T-helper 22 cell (primary cell): ENCODE results near the gene NAP1L5.

Experiments used
- DNase-seq: peaks from one replicate; pipeline ENCODE4 v3.0.0-alpha.2; 2020; ENCODE audit warnings: low read depth

NAP1L5 gene

DNA sequence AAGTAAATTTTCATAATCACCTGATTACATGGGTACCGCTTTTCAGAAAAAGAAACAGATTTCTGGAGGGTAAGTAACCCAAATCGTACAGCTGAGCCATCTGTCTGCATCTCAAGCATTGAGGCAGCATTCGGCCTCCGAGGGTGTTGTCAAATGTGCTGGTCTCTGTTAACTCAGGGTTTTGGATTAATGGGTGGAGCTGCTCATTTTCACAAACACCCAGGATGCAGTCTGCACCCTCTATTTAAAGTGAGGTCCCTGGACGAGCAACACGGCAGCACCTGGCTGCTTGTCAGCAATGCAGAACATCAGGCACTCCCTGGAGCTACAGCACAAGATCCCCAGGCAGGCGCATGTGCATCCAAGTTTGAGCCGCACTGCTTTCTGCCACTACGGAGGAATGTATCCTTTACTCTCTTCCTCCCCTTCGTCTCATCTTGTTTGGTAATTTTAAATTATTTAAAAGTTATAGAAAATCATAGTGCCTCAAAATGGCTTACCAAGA lies 24.7 kb upstream of the NAP1L5 start:
- DNase-seq, result no peak

DNA sequence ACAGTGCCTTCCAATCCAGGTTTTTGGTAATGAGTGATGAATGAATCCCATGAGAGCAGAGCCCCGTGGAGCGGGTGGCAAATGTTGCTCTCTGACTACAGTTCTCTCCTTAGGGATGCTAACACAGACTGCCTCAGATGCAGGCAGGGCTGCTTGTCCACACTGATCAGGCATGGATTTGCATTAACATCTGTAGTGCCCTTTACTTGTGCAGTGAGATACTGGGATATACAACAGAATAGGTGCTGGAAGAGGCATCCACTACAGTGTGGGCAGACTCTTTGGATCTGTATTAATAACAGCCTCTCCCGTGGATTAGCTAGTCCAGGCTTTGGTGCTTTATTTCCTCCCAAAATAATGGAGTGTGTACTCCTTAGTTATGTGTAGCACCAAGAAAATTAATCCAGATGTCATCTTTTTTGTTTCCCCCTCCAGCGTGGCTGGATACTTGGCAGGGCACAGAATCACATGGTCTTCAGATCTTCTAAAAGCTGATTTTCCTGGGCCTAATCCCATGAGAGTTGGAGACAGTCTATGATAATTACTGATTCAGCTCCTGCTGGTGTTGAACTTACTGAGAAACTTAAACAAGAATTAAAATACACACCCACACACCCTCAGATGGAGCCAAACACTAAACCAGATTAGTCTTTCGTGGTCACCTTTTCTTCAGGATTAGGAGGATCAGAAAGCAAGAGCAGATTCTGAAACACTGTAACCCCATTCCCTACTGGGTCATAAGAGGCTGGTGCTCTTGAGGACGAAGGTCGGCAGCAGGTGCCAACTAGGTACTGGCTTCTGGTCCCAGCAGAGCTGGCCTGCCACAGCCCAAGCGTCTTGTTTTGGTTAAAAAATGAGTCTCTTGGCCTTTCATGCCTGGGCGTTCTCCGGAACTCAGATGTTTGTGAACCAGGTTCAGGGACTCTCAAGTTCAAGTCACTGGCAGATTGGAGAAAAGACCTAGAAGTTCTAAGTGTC lies 23.1 kb upstream of the NAP1L5 start:
- no peak for DNase-seq

DNA sequence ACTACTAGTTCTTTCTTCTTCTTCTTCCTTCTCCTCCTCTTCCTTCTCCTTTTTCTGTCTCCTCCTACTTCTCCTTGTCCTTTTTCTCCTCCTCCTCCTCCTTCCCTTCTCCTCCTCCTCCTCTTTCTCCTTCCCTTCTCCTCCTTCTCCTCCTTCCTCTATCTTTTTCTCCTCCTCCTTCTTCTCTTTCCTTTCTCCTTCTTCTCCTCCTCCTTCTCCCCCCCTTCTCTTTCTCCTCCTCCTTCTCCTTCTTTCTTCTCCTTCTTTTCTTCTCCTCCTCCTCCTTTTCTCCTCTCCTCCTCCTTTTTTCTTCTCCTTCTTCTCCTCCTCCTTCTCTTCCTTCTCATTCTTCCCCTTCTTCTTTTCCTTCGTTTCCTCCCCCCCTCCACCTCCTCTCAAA lies 21.8 kb upstream of the NAP1L5 start:
- DNase-seq, result no peak

DNA sequence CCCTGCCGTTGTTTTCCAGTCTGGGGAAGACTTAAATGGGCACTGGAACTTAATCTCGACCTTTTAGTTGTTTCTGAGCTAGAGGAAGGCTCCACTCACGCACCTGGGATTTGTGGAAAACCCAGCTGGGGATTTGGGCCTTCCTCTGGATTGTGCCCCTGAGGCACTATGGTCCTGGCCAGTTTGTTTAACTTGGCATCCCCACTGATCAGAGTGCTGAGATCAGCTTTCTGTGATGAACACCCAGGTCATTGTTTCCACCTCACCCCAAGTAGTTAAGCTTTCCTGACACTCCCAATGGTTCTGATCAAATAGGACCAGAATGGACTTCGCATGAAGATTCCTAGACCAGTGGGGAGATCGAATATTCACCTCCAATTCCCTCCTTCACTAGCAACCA lies 20.5 kb upstream of the NAP1L5 start:
- no peak for DNase-seq

DNA sequence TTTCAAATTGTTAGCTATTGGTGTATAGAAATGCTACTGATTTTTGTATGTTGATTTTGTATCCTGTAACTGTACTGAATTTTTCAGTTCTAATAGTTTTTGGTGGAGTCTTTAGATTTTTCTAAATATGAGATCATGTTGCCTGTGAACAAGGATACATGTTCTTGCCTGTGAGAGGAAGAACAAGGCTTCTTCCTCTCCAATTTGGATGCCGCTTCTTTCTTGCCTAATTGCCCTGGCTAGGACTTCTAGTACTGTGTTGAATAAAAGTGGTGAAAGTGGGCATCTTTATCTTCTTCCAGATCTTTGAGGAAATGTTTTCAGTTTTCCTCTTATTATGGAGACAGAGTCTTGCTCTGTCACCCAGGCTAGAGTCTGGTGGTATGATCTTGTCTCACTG lies 16.2 kb upstream of the NAP1L5 start:
- DNase-seq, result no peak

DNA sequence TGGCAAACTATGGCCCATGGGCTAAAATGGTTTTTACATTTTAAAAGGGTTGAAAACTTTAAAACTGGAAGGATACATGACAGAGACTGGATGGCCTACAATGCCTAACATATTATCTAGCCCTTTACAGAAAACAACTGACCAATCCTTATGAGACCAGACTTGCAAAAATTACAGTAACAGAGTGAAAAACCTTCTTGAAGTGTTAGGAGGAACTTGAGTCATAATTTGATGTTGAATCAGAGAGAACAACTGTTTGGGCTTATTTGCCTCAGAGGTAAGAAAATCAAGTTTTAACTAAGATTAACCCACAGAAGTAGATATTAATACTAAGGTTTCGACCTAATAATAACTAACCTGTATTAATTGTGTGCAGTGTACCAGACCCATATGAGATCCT lies 12.4 kb upstream of the NAP1L5 start:
- DNase-seq, result no peak

DNA sequence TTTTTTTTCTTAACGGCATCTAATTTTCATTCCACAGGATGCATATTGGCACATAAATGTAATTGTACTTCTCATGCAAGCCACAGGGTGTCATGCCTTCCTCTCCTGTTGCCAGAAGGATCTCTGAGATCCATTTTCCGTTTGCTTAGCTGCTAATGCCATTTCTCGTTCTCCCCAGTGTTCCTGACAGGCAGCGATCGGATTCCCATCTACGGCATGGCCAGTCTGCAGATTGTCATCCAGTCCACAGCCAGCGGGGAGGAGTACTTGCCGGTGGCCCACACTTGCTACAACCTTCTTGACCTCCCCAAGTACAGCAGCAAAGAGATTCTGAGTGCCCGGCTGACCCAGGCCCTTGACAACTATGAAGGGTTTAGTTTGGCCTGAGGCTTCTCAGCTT lies 8.9 kb upstream of the NAP1L5 start:
- no peak for DNase-seq

DNA sequence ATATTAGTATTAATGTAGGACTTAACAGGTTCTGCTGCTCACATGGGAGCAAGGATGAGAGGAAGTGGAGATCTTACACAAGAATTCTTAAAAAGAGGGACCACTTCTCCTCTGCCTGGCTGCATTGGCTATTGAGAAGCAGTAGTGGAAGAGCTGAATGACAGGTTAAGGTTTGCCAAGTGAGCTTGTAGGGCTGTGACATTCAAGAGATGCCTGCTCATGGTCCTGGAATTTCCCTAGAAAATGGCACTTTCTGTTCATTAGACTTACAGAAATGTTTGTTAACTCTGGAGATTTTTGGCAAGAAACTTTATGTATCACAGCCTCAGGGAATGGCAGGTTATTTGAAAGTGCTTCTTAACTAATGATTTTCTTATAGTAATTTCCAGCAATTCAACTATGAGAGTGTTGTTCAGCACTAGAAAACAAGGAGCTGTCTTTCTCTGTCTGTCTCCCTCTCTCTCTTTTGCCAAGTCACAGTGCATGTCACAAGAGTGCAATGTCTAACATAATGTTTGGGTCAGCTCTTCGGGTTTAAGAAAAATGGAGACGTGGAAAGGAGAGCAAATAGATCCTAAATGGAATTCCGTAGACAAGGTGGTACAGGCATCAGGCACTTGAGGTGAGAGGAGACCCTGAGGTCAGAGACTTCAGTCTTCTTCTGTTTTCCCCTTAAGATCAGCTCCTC lies 8.3 kb upstream of the NAP1L5 start:
- no peak for DNase-seq

DNA sequence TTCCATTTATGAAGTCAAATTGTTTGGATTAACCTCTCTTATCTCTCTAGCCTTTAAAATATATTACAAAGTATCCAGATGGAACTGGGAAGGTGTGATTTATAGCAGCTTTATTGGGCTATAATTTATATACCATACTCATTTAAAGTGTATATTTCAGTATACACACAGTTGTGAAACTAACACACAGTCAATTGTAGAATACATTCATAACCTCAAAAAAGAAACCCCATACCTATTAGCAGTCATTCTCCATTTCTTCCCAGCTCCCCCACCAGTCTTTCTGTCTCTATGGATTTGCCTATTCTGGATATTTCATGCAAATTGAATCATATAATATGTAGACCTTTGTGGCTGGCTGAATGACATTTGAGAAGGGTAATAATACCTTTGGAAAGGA lies 7.6 kb upstream of the NAP1L5 start:
- DNase-seq, result no peak

DNA sequence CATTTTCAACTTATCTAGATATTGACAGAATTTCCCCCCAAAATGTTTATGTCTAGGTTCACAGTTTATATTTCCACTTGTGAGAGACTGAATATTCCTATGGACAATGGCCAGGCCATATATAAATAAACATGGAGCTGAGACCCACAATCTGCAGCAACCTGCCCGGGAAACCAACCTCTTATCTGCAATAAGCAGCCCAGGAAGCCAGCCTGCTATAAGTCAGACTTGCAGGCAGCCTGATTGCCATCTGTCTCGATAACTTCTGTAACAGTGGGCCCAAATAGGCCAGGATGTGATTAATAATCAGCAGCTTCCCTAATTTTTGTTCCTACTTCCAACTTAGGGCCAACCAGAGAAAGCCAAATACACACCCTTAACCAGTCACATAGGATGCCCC lies 5.2 kb upstream of the NAP1L5 start:
- no peak for DNase-seq

DNA sequence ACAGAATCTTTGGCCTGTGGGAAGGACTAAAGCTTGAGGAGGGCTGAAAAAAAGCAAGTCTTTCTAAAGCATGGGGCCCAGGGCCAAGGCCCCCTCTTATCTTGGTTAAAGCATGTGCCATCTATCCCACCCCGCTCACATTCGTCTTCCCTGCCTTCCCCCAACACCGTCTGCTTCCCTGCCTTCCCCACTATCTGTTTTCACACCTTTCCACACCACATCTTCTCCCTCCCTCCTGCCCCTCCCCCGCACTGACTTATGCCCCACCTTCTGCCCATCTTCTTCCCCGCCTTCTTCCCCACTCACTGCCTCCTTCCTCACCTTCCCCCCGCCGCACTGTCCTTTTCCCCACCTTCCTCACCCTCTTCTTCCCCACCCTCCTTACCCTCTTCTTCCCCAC lies 890 bp upstream of the NAP1L5 start:
- DNase-seq, result no peak

DNA sequence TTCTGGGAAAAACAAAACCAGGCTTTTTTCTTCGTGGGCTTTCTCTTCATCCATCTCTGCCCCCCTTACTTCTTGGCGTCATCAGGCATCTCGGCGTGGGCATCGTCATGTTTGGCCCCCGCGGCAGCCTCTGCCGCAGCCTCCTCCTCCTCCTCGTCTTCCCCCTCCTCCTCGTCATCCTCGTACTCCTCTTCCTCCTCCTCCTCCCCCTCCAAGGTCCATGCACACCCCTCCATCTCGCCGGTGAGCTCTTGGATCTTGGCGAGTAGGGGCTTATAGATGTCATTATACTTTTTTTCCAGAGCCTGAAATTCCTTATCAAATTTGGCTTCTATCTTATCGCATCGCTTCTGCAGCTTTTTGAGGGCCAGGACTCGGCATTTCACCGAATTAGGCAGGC lies 488 bp downstream of the NAP1L5 start:
- no peak for DNase-seq

DNA sequence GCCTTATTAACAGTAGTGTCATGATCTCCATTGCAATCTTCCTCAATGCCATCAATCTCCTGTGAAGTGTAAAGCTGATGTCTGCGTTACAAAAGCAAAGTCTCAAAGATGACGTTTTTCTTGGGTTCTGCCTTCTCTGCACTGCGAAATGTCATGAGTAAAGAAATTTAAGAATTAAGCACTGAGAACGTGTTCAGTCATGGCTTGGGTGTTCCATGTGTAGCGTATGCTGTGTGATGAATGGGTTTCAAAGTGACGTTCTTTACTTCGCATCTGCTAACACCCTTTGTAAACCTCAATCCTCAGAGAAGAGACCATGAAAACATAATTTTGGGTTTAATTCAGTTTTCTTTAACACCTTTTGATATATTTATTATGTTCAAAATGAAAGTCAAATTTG lies 999 bp downstream of the NAP1L5 start:
- DNase-seq, result no peak

DNA sequence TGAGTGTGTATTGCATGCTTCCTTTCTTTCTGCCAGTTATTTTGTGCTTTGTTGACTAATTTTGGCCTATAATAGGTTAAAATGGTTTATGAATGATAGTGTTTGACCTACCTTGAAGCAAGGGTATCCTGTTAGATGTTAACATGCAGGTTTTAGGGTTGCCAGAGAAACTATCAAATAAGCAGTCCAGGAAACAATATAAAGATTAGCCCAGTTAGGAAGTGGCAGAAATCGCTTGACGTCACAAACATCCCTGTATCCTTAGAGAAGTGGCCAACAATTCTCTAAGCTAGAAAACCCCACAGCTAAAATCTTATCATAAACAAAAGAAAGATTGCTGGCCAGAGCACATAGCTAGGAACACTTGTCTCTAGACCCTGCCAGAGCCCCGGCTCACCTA lies 3.8 kb downstream of the NAP1L5 start:
- DNase-seq, result no peak

DNA sequence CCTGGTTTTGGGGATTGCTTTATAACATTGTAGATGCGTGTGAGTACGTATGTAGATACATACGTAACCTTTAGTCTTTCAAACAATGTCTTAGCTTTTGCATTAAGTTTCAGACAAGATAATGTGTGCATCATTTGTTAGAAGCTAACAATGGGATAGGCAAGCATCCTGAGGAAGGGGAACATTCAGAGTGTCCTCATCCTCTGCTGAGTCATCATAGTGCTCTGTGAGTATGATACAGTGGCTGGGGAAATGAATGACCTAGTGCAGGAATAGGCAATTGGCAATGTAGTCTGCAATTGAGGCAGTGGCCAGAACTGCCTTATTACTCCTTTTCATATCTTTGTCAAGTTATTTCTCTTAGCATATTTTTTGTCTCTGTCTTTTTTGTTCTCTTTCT lies 7.3 kb downstream of the NAP1L5 start:
- no peak for DNase-seq

DNA sequence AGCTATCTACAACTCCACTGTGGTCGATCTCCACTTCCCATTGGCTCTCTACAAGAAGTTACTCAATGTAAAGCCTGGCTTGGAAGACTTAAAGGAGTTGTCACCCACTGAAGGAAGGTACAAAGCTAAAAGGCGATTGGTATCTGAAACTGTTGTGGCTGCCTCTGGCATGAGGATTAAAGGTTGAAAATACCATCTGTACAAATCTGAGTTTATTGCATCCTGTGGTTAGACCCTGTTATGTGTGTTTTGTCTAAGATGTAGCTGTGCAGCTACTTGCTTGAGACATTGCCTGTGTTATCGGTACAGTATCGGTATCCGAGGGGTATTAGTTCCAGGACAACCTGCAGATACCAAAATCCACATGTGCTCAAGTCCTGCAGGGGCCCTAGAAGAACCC lies 16.4 kb downstream of the NAP1L5 start:
- no peak for DNase-seq

DNA sequence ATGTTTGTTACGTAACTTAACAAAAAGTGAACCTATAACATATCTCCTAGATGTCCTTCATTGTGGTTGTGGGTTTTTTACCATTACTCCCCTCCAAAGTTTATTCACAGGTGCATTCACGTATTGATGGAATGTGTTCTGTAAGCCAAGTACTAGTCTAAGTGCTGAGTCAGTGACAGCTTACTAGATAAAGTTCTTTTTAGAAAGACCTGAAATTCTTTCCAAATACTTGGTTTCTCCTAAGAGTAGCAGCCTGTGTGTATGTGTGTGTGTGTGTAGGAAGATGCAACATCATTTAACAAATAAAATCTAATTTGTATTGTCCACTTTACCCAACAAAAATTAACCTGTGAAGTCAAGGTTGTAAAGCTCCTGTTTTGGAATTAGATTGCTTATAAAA lies 22.1 kb downstream of the NAP1L5 start:
- no peak for DNase-seq

DNA sequence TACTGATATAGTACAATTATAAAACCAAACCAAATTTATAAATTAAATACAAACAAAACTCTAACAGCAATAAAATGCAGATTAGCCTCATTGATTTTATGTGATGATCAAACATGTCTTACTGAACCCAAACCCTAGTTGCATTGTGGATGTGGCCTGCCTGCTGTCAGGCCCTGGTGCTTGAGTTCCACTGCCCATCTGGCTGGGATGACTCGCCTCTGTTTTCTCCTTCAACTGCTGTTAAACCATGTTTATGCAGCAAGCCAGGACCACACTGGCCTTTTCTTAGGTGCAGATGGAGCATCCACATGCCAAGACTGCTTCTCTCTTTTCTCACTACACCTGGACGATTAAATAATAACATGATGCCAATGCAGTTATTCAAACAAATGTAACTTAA lies 22.6 kb downstream of the NAP1L5 start:
- DNase-seq, result no peak

DNA sequence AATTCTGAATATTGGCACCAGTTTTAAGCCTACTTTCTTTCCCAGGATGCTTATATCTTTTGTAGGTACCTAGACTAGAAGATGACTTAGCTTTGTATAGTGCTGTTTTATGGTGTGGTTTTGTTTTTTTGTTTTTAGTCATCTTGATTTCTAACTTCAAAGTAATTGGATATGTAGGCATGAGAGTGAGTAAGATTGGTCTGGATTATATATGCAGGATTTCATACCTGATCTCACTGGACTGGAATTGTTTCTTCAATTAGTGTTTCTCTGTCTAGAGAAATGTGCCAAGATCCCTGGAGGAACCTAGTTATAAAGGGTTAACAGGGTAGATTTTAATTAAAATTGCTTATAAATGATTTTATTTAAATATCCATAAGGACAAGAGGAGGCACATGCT lies 23.1 kb downstream of the NAP1L5 start:
- no peak for DNase-seq

DNA sequence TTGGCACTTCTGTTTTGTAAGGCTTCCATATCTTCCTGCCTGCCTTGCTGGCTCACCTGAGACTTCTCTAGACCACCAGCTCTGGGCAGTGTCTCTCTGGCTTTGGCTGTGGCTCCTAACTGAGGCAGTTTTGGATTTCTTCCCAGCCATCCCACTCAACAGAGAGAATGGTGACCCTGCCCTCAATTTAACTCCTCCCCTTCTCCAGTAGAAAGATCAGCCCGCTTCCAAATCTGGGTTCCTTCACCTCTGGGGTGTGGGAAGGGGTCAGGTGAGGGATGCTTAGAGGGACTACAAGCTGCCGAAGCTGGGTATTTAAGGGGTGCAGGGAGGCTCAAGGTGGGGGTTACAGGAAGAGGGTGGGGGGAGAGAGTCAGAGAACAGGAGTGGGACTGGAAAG lies 23.7 kb downstream of the NAP1L5 start:
- no peak for DNase-seq

DNA sequence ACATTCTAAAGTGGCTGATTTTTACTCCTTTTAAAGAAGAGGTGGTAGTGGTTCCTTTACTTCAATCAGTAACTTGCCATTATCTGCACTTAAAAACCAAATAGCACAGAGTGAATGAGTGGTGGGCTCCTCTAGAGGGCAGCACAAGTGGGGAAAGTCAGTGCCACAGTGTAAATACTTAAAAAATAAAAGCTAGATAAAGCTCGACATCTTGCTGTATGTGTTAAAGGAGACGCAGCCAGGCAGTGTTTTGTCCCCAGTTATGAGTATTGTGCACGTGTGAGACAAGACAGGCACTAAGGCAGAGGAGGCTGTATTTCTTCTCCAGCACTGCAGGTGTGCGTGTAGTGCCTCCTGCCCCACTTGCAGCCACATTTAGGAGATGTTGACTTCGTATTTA lies 24.6 kb downstream of the NAP1L5 start:
- DNase-seq, result no peak

DNA sequence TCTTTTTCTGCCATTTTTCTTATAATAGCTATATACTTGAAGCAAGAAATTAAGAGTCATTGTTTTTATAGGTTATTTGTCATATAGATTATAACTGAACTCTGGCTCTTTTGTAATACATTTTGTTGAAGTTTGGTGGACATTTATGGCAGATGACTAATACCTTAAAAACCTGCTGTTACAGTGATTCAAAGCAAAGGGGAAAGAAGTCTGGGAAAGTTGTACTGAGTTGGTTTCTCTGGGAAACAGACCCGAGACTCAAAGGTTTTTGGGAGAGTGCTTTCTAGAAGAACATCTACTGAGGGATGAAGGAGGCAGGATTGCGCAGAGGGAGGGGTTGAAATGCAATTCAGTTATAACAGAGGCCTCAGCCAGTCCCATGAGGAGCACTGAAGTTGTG lies 35.9 kb downstream of the NAP1L5 start:
- no peak for DNase-seq
